OCI-LY7 (cell line): ENCODE data around the gene TULP1.

Experiments
- EZH2phosphoT487 ChIP-seq: fragments of 200-600 bp; sonication (generic); IDR thresholded peaks from 2 replicates; pipeline ENCODE4 v1.6.1; 2018; ENCODE audit warnings: low read depth, borderline replicate concordance, mild to moderate bottlenecking, mixed run types, antibody characterized with exemption, low read length, moderate library complexity, mixed read lengths
- TF ChIP-seq, protein P1 (sequence below): fragments of 200-600 bp; sonication (generic); conservative IDR thresholded peaks from 2 replicates; pipeline ENCODE4 v1.5.1; 2014; ENCODE audit warnings: mild to moderate bottlenecking, antibody characterized with exemption, low read length, moderate library complexity, mixed read lengths

DNA sequence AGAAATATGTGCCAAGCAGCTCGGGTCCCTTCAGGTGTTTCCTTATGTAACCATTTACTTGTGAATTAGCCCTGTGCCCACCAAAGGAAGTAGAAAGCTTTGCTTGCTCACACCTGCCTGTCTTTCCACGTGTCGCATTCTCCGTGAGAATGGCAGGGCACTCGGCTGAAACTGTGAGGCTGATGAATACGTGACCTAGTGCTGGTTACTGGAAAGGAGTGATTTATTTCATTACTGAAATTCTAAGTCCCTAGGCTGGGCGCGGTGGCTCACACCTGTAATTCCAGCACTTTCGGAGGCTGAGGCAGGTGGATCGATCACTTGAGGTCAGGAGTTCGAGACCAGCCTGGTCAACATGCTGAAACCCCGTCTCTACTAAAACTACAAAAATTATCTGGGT is 45.9 kb upstream of the TULP1 start:
- TF ChIP-seq, protein P1, sequence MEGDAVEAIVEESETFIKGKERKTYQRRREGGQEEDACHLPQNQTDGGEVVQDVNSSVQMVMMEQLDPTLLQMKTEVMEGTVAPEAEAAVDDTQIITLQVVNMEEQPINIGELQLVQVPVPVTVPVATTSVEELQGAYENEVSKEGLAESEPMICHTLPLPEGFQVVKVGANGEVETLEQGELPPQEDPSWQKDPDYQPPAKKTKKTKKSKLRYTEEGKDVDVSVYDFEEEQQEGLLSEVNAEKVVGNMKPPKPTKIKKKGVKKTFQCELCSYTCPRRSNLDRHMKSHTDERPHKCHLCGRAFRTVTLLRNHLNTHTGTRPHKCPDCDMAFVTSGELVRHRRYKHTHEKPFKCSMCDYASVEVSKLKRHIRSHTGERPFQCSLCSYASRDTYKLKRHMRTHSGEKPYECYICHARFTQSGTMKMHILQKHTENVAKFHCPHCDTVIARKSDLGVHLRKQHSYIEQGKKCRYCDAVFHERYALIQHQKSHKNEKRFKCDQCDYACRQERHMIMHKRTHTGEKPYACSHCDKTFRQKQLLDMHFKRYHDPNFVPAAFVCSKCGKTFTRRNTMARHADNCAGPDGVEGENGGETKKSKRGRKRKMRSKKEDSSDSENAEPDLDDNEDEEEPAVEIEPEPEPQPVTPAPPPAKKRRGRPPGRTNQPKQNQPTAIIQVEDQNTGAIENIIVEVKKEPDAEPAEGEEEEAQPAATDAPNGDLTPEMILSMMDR, result no peak
- no peak for TF ChIP-seq EZH2phosphoT487
